Measurements from ENCODE around the gene KRT8. TPM values are rescaled to one million over a fixed set of nuclear protein-coding genes. Genes with fewer than 3 reads are reported as not detected.

The KRT8 gene
- total and polyA plus RNA-seq, 2 of the 13 experiments (the other 11 are each of a cell fraction or from before 2014, with no cell fraction given): 498 to 718 TPM

- peak; percentile 69 for TF ChIP-seq STAG1 (CRISPR knock-in tag; IDR thresholded peaks at IDR 0.05)
- TF ChIP-seq ELF4 (CRISPR knock-in tag; IDR thresholded peaks at IDR 0.05; ENCODE audit: borderline replicate concordance): no peak
- no peak for TF ChIP-seq ZFP37 (CRISPR knock-in tag; IDR thresholded peaks at IDR 0.05; ENCODE audit: borderline replicate concordance)
These were observed 39.6 kb downstream of the KRT8 start (continued) for GRCh38 chr12:52865090-52865944.

- Histone ChIP-seq H3K4me2 (ENCODE audit: low read depth, low read length) (no peak overlapping the region), H3K9me3 (ENCODE audit: low read length) (no peaks in the 10 kb centered on the region), H3K27me3 (ENCODE audit: control insufficient read depth in 1 of 2, insufficient read depth in 2 of 2, low read length in 2 of 2) (no peaks in the 10 kb centered on the region), H3K79me2 (ENCODE audit: insufficient read depth, low read length) (no peaks in the 10 kb centered on the region), H3K27ac (ENCODE audit: extremely low read length, insufficient read depth, low read length) (no peak overlapping the region), H4K20me1 (ENCODE audit: insufficient read depth, low read length) (no peaks in the 10 kb centered on the region), H3K9ac (ENCODE audit: insufficient read depth, low read depth, low read length) (no peak overlapping the region), H3K4me3 (replicated peaks in 1 of 3; ENCODE audit: insufficient read depth in 1 of 3, low read depth in 2 of 3, low read length in 3 of 3) (no peak overlapping the region), H2AFZ (ENCODE audit: low read length) (no peak overlapping the region), H3K4me1 (ENCODE audit: insufficient read depth, low read length) (peaks cover 2% of the 10 kb centered on the region), H3K36me3 (replicated peaks in 1 of 2; ENCODE audit: control insufficient read depth in 1 of 2, insufficient read depth in 2 of 2, low read length in 2 of 2) (no peaks in the 10 kb centered on the region)
- in situ Hi-C loops (cut with HindIII; ENCODE audit: extremely low pct_ligation_motif_present, low pct_unique_long_range_greater_than_20kb): loop anchor here (10.0 kb wide), 1 partner anchor 147 kb away; no protein-coding TSS in a partner anchor
- ChIA-PET CTCF (ENCODE audit: low intra/inter-chr PET ratio, low total read pairs) (no interaction called here), POLR2A (no interaction called here)
- DNase-seq (ENCODE audit: low spot score): no peak
- WGBS (ENCODE audit: low lambda C conversion rate): 30% methylated on average over 2 of the region's 2 CpGs
- intact Hi-C loops (cut with micrococcal nuclease; ENCODE audit: unreplicated experiment): no loop called here
- no peak for ATAC-seq
- no peak for FAIRE-seq
- no TSS peak for BruUV-seq (replicated peaks)
- no peak for TF ChIP-seq ZNF562 (CRISPR knock-in tag; IDR thresholded peaks at IDR 0.05; ENCODE audit: borderline replicate concordance)
- TF ChIP-seq HMGA1 (CRISPR knock-in tag; conservative IDR thresholded peaks at IDR 0.05): no peak
- no peak for TF ChIP-seq STAG1 (CRISPR knock-in tag; IDR thresholded peaks at IDR 0.05)
- TF ChIP-seq EHMT2 (IDR thresholded peaks at IDR 0.05; ENCODE audit: borderline replicate concordance, low read depth, low read length): no peak
- no peak for TF ChIP-seq MED13 (CRISPR knock-in tag; IDR thresholded peaks at IDR 0.05)
- TF ChIP-seq GPBP1L1 (CRISPR knock-in tag; IDR thresholded peaks at IDR 0.05): no peak
- no peak for TF ChIP-seq ZNF629 (CRISPR knock-in tag; conservative IDR thresholded peaks at IDR 0.05)
- TF ChIP-seq SRSF9 (IDR thresholded peaks at IDR 0.05; ENCODE audit: borderline replicate concordance, insufficient read depth, low read depth, low read length, poor library complexity, severe bottlenecking): no peak
- no peak for TF ChIP-seq CHD2 (IDR thresholded peaks at IDR 0.05; ENCODE audit: low read depth, low read length)
These were observed 42.9 kb downstream of the KRT8 start for GRCh38 chr12:52862023-52862422.
